HTERT RPE-1 (cell line): ENCODE data around the gene SSNA1.

Experiments used
- in situ Hi-C: fragments of 300-500 bp; cut with MboI; formaldehyde crosslinking; loops from 4 replicates; pipeline ENCODE4 v1.14.3; 2020; ENCODE audit warnings: low sequenced_read_pairs

Gene SSNA1

GRCh38 chr9:137219757-137220316, 31.4 kb downstream of the SSNA1 start:
- in situ Hi-C loops, result no loop called here

- in situ Hi-C loops, result no loop called here
Measured at GRCh38 chr9:137220317-137221094, 32.0 kb downstream of the SSNA1 start.

GRCh38 chr9:137221095-137221505, 32.6 kb downstream of the SSNA1 start:
- in situ Hi-C loops, result no loop called here

- in situ Hi-C loops, result no loop called here
Measured at GRCh38 chr9:137221506-137222111, 33.1 kb downstream of the SSNA1 start.

GRCh38 chr9:137222190-137223077, 34.0 kb downstream of the SSNA1 start, which contains the start of gene RNF208:
TSS of gene RNF208 (minus strand) at chr9:137222240. CDS start at chr9:137221212, 1,028 bp downstream.
- in situ Hi-C loops, result no loop called here

- in situ Hi-C loops, result no loop called here
Measured at GRCh38 chr9:137223078-137223970, 34.8 kb downstream of the SSNA1 start.

GRCh38 chr9:137224830-137225694, 36.6 kb downstream of the SSNA1 start, which contains the start of gene CYSRT1:
TSS of gene CYSRT1 (plus strand) at chr9:137225174. CDS start at chr9:137225622, 448 bp downstream.
- in situ Hi-C loops, result no loop called here

GRCh38 chr9:137225699-137226331, 37.3 kb downstream of the SSNA1 start:
- in situ Hi-C loops, result no loop called here

GRCh38 chr9:137226338-137227053, 38.0 kb downstream of the SSNA1 start:
- in situ Hi-C loops, result no loop called here

DNA sequence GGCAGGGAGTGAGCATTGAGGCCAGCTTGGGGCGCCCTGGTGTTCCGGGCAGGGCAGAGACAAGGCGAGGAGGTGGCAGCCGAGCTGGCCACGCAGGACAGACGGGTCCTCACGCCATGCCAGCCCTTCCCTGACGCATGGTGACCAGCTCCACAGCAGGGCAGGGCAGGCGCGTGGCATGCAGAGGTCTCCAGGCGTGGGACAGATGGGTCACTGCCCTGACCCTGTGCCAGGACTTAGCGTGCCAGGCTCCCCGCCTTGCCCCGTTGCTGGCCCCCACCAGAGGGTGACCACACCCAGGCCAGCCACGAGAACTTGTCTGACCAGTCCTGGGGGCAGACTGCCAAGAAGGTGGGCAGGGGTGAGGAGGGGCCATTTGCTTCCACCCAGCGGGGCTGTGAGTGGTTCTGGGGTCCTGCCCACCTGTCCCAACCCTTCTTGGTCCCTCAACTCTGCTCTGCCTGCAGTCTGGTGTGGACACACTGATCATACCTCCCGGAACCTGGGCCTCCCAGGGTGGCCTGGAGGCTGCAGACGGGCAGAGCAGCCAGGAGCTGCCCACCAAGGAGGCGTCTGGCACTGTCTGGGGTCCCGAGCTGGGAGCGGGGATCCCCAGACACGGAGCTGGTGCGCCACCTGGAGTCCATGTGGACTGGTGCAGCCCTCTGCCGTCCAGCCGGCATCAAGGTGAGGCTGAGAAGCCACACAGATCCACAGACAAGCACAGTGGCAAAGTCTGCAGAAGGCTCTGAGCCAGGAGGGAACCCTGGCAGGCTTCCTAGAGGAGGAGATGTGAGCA, 38.8 kb downstream of the SSNA1 start, which contains the start of gene RNF224:
TSS of gene RNF224 (plus strand) at position 449 of the 799 bp plus-strand sequence. CDS start 834 bp downstream, outside the sequence.
- in situ Hi-C loops, result no loop called here

DNA sequence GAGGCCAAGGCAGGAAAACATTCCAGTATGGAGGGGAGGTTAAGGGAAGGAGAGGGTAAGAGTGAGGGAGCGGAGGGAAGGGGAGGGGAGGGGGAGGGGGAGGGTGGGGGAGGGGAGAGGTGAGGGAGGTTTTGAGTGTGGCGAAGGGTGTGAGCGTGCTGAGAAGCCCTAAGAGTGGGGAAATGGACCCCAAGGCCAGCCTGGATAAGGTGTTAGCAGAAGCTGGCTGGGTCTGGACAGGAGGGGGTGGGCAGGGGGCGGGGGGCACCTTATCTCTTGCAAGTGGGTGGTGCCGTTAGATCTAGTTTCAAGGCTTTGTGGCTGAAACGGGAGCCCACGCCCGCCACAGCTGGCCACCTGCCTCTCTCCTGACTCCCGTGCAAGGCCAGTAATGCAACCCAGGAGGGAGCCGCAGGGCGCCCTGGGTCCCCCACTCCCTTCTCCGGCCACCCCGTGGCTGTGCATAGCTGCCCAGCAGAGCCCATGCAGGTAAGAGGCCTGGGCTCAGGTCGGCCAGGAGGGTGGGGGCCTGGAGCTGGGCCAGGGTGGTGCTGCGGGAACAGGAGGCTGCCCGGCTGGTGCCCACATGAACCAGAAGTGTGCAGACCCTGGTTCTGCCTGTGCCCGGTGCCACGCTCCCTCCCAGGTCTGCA, 39.5 kb downstream of the SSNA1 start:
- in situ Hi-C loops, result no loop called here

DNA sequence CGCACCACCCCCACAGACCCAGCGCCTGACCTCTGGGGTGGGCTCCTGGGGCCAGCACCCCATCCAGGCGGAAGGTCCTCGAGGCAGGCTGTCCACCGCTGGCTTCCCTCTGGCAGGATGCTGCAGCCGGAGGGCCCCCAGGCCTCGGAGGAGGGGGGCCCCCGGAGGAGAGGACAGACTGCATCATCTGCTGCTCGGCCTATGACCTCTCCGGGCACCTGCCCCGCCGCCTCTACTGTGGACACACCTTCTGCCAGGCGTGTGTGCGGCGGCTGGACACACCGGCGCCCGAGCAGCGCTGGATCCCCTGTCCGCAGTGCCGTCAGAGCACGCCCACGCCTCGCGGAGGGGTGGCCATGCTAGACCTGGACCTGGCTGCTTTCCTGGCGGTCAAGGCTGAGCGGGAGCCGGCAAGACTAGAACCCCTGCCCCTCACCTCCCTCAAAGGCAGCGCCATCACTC, 40.1 kb downstream of the SSNA1 start:
- in situ Hi-C loops, result no loop called here

- in situ Hi-C loops, result no loop called here
Measured at GRCh38 chr9:137228968-137229896, 40.8 kb downstream of the SSNA1 start.

- in situ Hi-C loops, result no loop called here
Measured at GRCh38 chr9:137229903-137230704, 41.6 kb downstream of the SSNA1 start.
